HepG2 (cell line): ENCODE measurements around the gene RRAD.

Experiments
- SAFB2 ChIP-seq: sonication (generic); formaldehyde crosslinking; IDR thresholded peaks from 2 replicates; pipeline ENCODE4 v1.5.1; 2020; ENCODE audit warnings: missing genetic modification reagents, low read depth, mild to moderate bottlenecking, borderline replicate concordance
- TF ChIP-seq, protein P1 (sequence below): sonication (generic); formaldehyde crosslinking; IDR thresholded peaks from 2 replicates; pipeline ENCODE4 v1.5.0; 2020; ENCODE audit warnings: missing genetic modification reagents, mild to moderate bottlenecking, borderline replicate concordance
- TF ChIP-seq, protein P2 (sequence below): IDR thresholded peaks from 2 replicates; pipeline ENCODE4 v1.6.1; 2016; ENCODE audit warnings: low read depth, missing genetic modification reagents, missing compliant biosample characterization

DNA sequence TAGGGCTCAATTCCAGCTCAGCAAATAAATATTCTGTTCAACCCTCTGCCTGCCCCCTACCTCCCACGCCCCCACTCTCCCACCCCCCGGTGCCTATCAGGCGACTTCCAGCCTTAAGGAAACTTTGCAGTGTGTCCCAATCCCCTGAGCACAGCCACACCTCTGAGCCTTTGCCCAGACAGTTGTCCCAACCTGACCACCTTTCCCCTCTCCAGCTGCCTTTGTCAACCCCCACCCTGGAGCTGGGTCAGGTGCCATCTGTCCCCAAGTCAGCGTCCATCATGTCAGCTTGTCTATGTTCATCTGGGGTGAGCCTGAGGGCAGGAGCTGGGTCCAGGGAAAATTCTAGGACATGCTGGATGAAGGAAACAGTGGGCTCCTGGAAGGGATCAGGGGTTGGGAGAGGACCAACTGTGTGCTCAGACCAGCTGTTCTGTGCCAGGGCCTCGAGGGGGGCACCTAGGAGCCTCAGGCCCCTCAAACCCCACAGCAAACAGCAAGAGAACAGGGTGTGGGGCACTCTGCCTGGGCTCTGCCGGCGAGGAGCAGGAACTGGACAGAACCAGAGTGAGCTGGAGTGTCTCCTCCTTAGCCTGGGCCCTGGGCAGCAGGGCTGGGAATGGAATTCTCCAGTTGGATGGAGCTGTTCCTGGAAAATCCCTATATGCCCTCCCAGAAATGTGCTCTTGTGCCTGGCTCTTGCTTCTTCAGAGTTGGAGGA is 24.5 kb downstream of the RRAD start:
- no peak for TF ChIP-seq SAFB2 (CRISPR knock-in tag)
- TF ChIP-seq, protein P1, sequence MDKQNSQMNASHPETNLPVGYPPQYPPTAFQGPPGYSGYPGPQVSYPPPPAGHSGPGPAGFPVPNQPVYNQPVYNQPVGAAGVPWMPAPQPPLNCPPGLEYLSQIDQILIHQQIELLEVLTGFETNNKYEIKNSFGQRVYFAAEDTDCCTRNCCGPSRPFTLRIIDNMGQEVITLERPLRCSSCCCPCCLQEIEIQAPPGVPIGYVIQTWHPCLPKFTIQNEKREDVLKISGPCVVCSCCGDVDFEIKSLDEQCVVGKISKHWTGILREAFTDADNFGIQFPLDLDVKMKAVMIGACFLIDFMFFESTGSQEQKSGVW (CRISPR knock-in tag) = no peak
- TF ChIP-seq, protein P2, sequence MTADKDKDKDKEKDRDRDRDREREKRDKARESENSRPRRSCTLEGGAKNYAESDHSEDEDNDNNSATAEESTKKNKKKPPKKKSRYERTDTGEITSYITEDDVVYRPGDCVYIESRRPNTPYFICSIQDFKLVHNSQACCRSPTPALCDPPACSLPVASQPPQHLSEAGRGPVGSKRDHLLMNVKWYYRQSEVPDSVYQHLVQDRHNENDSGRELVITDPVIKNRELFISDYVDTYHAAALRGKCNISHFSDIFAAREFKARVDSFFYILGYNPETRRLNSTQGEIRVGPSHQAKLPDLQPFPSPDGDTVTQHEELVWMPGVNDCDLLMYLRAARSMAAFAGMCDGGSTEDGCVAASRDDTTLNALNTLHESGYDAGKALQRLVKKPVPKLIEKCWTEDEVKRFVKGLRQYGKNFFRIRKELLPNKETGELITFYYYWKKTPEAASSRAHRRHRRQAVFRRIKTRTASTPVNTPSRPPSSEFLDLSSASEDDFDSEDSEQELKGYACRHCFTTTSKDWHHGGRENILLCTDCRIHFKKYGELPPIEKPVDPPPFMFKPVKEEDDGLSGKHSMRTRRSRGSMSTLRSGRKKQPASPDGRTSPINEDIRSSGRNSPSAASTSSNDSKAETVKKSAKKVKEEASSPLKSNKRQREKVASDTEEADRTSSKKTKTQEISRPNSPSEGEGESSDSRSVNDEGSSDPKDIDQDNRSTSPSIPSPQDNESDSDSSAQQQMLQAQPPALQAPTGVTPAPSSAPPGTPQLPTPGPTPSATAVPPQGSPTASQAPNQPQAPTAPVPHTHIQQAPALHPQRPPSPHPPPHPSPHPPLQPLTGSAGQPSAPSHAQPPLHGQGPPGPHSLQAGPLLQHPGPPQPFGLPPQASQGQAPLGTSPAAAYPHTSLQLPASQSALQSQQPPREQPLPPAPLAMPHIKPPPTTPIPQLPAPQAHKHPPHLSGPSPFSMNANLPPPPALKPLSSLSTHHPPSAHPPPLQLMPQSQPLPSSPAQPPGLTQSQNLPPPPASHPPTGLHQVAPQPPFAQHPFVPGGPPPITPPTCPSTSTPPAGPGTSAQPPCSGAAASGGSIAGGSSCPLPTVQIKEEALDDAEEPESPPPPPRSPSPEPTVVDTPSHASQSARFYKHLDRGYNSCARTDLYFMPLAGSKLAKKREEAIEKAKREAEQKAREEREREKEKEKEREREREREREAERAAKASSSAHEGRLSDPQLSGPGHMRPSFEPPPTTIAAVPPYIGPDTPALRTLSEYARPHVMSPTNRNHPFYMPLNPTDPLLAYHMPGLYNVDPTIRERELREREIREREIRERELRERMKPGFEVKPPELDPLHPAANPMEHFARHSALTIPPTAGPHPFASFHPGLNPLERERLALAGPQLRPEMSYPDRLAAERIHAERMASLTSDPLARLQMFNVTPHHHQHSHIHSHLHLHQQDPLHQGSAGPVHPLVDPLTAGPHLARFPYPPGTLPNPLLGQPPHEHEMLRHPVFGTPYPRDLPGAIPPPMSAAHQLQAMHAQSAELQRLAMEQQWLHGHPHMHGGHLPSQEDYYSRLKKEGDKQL = no peak
